ENCODE results near the gene LRFN2. TPM values are rescaled to one million over a fixed set of nuclear protein-coding genes. Genes with fewer than 3 reads are reported as not detected.

LRFN2 gene
- 20.6 TPM for total RNA-seq

GRCh38 chr6:40587240-40588069, at the start of gene LRFN2:
Gene LRFN2, minus strand, starts transcription at chr6:40587364.
- DNase-seq, result peak; percentile 68

- no peak for DNase-seq
Measured at GRCh38 chr6:40634429-40634828, 47.3 kb upstream of the LRFN2 start.

GRCh38 chr6:40631744-40632143, 44.6 kb upstream of the LRFN2 start:
- no peak for DNase-seq

- DNase-seq, result no peak
Measured at GRCh38 chr6:40630488-40630887, 43.3 kb upstream of the LRFN2 start.

GRCh38 chr6:40630051-40630450, 42.9 kb upstream of the LRFN2 start:
- DNase-seq, result no peak

GRCh38 chr6:40629463-40629862, 42.3 kb upstream of the LRFN2 start:
- no peak for DNase-seq

- DNase-seq, result no peak
Measured at GRCh38 chr6:40627316-40627715, 40.2 kb upstream of the LRFN2 start.

- DNase-seq, result no peak
Measured at GRCh38 chr6:40626886-40627285, 39.7 kb upstream of the LRFN2 start.

GRCh38 chr6:40623932-40624331, 36.8 kb upstream of the LRFN2 start:
- DNase-seq, result no peak

GRCh38 chr6:40623178-40623577, 36.0 kb upstream of the LRFN2 start:
- no peak for DNase-seq

- DNase-seq, result no peak
Measured at GRCh38 chr6:40620574-40621240, 33.5 kb upstream of the LRFN2 start.

- DNase-seq, result no peak
Measured at GRCh38 chr6:40614671-40615070, 27.5 kb upstream of the LRFN2 start.

GRCh38 chr6:40611912-40612311, 24.7 kb upstream of the LRFN2 start:
- DNase-seq, result no peak

GRCh38 chr6:40611434-40611833, 24.3 kb upstream of the LRFN2 start:
- DNase-seq, result no peak

GRCh38 chr6:40610229-40610628, 23.1 kb upstream of the LRFN2 start:
- DNase-seq, result no peak

- DNase-seq, result no peak
Measured at GRCh38 chr6:40606981-40607380, 19.8 kb upstream of the LRFN2 start.

GRCh38 chr6:40606526-40606925, 19.4 kb upstream of the LRFN2 start:
- DNase-seq, result no peak

- no peak for DNase-seq
Measured at GRCh38 chr6:40604082-40604481, 16.9 kb upstream of the LRFN2 start.

GRCh38 chr6:40599555-40599954, 12.4 kb upstream of the LRFN2 start:
- DNase-seq, result no peak

- DNase-seq, result no peak
Measured at GRCh38 chr6:40598516-40598915, 11.4 kb upstream of the LRFN2 start.

GRCh38 chr6:40597301-40597700, 10.1 kb upstream of the LRFN2 start:
- no peak for DNase-seq

GRCh38 chr6:40588480-40588879, 1.3 kb upstream of the LRFN2 start:
- DNase-seq, result no peak

GRCh38 chr6:40588070-40588384, 863 bp upstream of the LRFN2 start:
- no peak for DNase-seq
